Middle frontal gyrus (tissue), 1 donor: ENCODE results near the gene ZNF397.
"Not testable (repeated sequence)": the region's sequence is repeated elsewhere in the genome, so short reads cannot be mapped to it uniquely, and the experiment has no call there.

ENCODE experiments used
- DNase-seq: peaks from one replicate; pipeline ENCODE4 v3.0.0-alpha.2; 2015; ENCODE audit warnings: low spot score; ENCODE audit errors: extremely low spot score

Gene ZNF397

GRCh38 chr18:35240664-35241447 is at the start of gene ZNF397:
Gene ZNF397 (plus strand): TSS chr18:35241034. CDS start chr18:35242471, 1,437 bp downstream.
- peak; percentile 96 for DNase-seq

- no peak for DNase-seq
These were observed 49.2 kb upstream of the ZNF397 start for GRCh38 chr18:35191698-35192025.

- no peak for DNase-seq
These were observed 48.4 kb upstream of the ZNF397 start for GRCh38 chr18:35192415-35192814.

- no peak for DNase-seq
These were observed 47.5 kb upstream of the ZNF397 start for GRCh38 chr18:35193316-35193715.

GRCh38 chr18:35197296-35197695 is 43.5 kb upstream of the ZNF397 start:
- DNase-seq, result no peak

GRCh38 chr18:35201256-35201931 is 39.4 kb upstream of the ZNF397 start:
- no peak for DNase-seq

GRCh38 chr18:35203067-35203466 is 37.8 kb upstream of the ZNF397 start:
- no peak for DNase-seq

- no peak for DNase-seq
These were observed 35.6 kb upstream of the ZNF397 start for GRCh38 chr18:35205199-35205712.

- DNase-seq, result not testable (repeated sequence)
These were observed 34.9 kb upstream of the ZNF397 start for GRCh38 chr18:35205746-35206458.

- no peak for DNase-seq
These were observed 25.8 kb upstream of the ZNF397 start for GRCh38 chr18:35215026-35215425.

- DNase-seq, result not testable (repeated sequence)
These were observed 24.2 kb upstream of the ZNF397 start for GRCh38 chr18:35216611-35217010.

GRCh38 chr18:35219331-35219730 is 21.5 kb upstream of the ZNF397 start:
- not testable (repeated sequence) for DNase-seq

GRCh38 chr18:35220424-35220823 is 20.4 kb upstream of the ZNF397 start:
- no peak for DNase-seq

- no peak for DNase-seq
These were observed 17.0 kb upstream of the ZNF397 start for GRCh38 chr18:35223797-35224196.

- no peak for DNase-seq
These were observed 13.6 kb upstream of the ZNF397 start for GRCh38 chr18:35227254-35227653.

GRCh38 chr18:35231052-35231451 is 9.8 kb upstream of the ZNF397 start:
- DNase-seq, result peak; percentile 80

- no peak for DNase-seq
These were observed 4.1 kb upstream of the ZNF397 start for GRCh38 chr18:35236571-35237363.

- no peak for DNase-seq
These were observed 1.5 kb upstream of the ZNF397 start for GRCh38 chr18:35239314-35239713.

- DNase-seq, result no peak
These were observed 592 bp downstream of the ZNF397 start for GRCh38 chr18:35241448-35241804.

GRCh38 chr18:35242426-35242825 is 1.6 kb downstream of the ZNF397 start:
- DNase-seq, result no peak

GRCh38 chr18:35244671-35245070 is 3.8 kb downstream of the ZNF397 start:
- DNase-seq, result no peak
